Muscle layer of duodenum (tissue), 2 donors: ENCODE data around the gene CPNE5.

ENCODE experiments used
- H3K27ac ChIP-seq: one replicate; pipeline ENCODE4 v1.7.0; 2013; ENCODE audit warnings: mild to moderate bottlenecking, low read length
- H3K27me3 ChIP-seq: one replicate; pipeline ENCODE4 v1.7.0; 2013; ENCODE audit warnings: low read depth, mild to moderate bottlenecking, control low read depth, low read length
- H3K36me3 ChIP-seq, 2 donors: one replicate each; pipeline ENCODE4 v1.7.0; 2013; ENCODE audit warnings: low read length in 2 of 2, control low read depth in 1 of 2, mild to moderate bottlenecking in 1 of 2; ENCODE audit not compliant: insufficient read depth in 2 of 2, control insufficient read depth in 1 of 2
- H3K4me1 ChIP-seq, 2 donors: one replicate each; pipeline ENCODE4 v1.7.0; 2013; ENCODE audit warnings: low read length in 2 of 2, mild to moderate bottlenecking in 2 of 2, control low read depth in 1 of 2, moderate library complexity in 1 of 2; ENCODE audit not compliant: insufficient read depth in 2 of 2, control insufficient read depth in 1 of 2
- H3K4me3 ChIP-seq, 2 donors: one replicate each; pipeline ENCODE4 v1.7.0; 2013; ENCODE audit warnings: low read length in 2 of 2, low read depth in 1 of 2, mild to moderate bottlenecking in 1 of 2
- H3K9me3 ChIP-seq, 2 donors: one replicate each; pipeline ENCODE4 v1.7.0; 2013; ENCODE audit warnings: low read length in 2 of 2, control low read depth in 1 of 2, mild to moderate bottlenecking in 1 of 2; ENCODE audit not compliant: control insufficient read depth in 1 of 2
- donor health status: healthy.

Gene CPNE5

DNA sequence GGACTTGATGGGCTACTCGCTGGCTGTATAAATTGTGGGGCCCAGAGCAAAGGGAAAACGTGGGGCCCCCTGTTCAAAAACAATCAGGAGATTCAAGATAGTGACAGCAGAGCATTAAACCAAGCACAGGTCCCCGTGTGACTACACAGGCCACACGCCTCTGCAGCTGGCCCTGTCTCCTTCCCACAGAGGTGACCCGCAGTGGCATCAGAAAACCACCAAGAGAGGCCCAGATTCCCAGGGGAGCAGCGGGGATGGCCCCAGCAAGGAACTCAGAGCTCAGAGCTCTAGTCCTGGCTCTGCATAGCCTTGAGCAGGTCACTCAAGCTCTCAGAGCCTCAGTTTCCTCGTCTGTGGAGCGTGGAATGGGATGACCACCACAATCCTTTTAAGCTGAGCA lies 57.6 kb downstream of the CPNE5 start:
- no peak overlapping the region for H3K27ac ChIP-seq
- H3K27me3 ChIP-seq: no peaks in the 10 kb centered on the region
- no peaks in the 10 kb centered on the region for H3K36me3 ChIP-seq
- H3K4me1 ChIP-seq: no peaks in the 10 kb centered on the region
- no peaks in the 10 kb centered on the region for H3K9me3 ChIP-seq
- no peak overlapping the region for H3K4me3 ChIP-seq

DNA sequence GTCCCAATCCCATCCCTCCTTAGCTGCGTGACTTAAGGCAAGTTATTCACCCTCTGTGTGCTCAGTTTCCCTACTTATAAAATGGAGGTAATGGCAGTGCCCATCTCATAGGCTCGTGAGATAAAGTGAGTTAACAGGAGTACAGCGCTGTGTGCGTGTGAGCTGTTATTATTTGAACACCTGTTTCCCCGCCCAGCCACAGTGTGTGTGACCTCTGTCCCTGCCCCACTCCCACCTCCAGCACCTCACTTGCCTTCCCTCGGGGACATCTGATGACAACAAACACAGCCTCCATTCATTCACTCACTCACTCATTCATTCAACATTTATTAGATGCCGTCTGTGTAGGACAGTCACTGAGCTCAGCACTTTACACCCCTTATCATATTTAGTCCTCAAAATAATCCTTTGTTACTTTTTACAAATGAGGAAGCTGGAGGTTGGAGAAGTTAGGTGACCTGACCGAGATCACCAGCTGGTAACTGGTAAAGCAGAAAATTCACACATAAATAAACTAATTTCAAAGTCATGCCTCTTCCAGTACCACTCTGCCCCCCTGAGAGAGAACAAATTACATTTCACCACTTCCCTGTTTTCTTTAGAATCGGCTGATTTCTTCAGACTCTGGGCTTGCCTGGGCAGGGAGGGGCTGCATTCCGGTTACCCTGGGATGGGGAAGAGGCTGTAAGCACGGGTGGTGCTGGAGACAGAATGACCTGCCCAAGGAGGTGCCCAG lies 58.6 kb downstream of the CPNE5 start:
- Histone ChIP-seq H3K36me3 (no peaks in the 10 kb centered on the region), H3K27ac (no peak overlapping the region), H3K4me3 (no peak overlapping the region), H3K27me3 (no peaks in the 10 kb centered on the region), H3K9me3 (no peaks in the 10 kb centered on the region), H3K4me1 (no peaks in the 10 kb centered on the region)

DNA sequence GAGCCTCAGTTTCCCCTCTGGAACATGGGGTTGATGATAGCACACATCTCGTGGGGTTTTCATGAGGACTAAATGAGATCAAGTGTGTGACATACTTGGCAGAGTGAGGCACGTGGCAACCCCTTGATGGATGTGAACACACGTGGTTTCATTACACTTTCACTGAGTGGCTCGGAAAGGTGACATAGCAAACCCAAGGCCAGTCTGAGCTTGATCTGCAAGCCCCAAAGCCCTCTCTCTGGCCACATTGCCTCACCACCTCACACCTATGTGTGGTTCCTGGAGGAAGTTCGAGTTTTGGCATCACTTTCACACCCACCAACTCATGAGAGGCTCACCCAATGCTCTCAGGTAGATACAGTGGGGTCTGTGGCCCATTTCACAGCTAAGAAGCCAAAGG lies 60.0 kb downstream of the CPNE5 start:
- H3K4me1 ChIP-seq: no peaks in the 10 kb centered on the region
- no peak overlapping the region for H3K27ac ChIP-seq
- no peaks in the 10 kb centered on the region for H3K9me3 ChIP-seq

DNA sequence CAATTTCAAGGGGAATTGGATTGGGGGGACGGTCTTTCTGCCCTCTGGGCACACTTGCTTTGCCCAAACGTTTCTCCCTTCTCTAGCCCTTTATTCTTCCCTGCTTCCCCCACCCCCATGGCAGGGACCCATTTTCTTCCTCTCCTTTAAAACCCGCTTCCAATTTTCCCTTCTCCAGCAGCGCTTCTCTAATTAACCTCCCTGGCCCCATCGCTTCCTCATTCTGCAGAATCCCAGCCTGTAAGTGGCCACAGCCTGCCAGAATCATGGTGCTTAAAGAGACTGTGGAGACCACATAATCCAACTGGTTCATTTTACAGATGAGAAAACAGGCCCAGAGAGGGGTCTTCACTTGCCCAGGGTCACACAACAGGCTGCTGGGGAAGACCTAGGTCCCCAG lies 61.4 kb downstream of the CPNE5 start:
- Histone ChIP-seq H3K4me1 (no peaks in the 10 kb centered on the region), H3K36me3 (no peaks in the 10 kb centered on the region), H3K9me3 (no peaks in the 10 kb centered on the region)

More for the DNA sequence above, 60.0 kb downstream of the CPNE5 start:
- H3K27me3 ChIP-seq: no peaks in the 10 kb centered on the region
- no peak overlapping the region for H3K4me3 ChIP-seq
- H3K36me3 ChIP-seq: no peaks in the 10 kb centered on the region

DNA sequence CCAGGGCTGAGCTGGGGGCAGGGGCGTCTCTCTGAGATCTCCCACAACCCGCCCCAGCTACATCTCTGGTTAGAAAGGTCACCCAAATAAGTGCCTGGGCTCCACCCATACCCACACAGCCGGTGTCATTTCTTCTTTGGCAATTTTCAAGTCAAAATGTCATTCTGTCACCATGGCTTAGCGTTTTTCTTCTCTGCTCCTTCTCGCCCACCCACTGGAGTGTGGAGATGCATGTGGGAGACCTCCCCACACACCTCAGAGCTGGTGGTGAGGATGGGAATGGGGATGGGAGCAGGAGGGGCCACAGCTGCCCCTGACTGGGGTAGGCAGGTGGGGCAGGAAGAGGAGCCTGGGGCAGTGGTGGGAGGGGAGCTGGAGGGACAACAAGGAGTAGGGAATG lies 63.1 kb downstream of the CPNE5 start:
- H3K9me3 ChIP-seq: no peaks in the 10 kb centered on the region
- no peak overlapping the region for H3K4me3 ChIP-seq
- H3K27me3 ChIP-seq: no peaks in the 10 kb centered on the region
- H3K36me3 ChIP-seq: no peaks in the 10 kb centered on the region
- no peaks in the 10 kb centered on the region for H3K4me1 ChIP-seq
- no peak overlapping the region for H3K27ac ChIP-seq

More for the DNA sequence above, 61.4 kb downstream of the CPNE5 start:
- no peak overlapping the region for H3K27ac ChIP-seq
- H3K4me3 ChIP-seq: no peak overlapping the region
- H3K27me3 ChIP-seq: no peaks in the 10 kb centered on the region

DNA sequence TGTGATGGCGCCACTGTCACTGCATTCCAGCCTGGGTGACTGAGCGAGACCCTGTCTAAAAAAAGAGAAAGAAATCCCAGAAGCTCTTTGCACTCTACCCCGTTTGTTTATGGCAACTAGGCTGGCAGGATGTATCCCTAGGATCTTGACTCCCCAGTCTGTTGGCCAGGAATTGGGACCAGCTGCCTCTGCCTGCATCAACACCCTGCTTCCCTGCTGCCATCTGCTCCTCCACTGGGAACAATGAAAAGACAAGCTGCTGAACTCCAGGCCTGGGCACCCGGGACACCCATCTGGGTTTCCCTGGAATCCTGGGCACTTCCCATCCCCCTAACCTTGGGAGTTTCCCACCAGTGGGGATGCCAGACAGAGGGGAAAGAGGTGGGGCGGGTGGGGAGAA lies 64.9 kb downstream of the CPNE5 start:
- no peak overlapping the region for H3K27ac ChIP-seq
- H3K36me3 ChIP-seq: no peaks in the 10 kb centered on the region
- peaks cover 7 to 8% of the 10 kb centered on the region in 2 donors for H3K4me1 ChIP-seq
- no peaks in the 10 kb centered on the region for H3K27me3 ChIP-seq
- no peaks in the 10 kb centered on the region for H3K9me3 ChIP-seq
- H3K4me3 ChIP-seq: no peak overlapping the region

DNA sequence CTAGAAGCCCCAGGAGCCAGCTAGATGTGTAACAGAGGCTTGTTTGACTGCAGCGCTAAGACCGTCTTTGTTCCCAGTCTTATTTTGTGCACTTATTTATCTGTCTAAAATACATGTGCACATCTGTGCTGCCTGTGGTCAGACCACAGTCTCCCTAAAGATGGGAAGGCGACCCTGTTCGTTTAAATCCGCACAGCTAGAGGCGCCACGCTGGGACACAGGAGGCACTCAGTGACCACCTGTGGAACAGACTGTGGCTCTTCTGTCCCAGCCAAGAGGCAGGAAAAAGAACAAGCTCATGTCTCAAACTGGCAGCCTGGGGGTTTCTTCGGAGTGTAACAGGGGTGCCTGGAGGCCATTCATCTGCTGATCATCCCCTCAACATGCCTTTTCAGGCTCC lies 66.8 kb downstream of the CPNE5 start:
- Histone ChIP-seq H3K4me1 (peaks cover 8 to 17% of the 10 kb centered on the region in 2 donors), H3K27ac (no peak overlapping the region)

DNA sequence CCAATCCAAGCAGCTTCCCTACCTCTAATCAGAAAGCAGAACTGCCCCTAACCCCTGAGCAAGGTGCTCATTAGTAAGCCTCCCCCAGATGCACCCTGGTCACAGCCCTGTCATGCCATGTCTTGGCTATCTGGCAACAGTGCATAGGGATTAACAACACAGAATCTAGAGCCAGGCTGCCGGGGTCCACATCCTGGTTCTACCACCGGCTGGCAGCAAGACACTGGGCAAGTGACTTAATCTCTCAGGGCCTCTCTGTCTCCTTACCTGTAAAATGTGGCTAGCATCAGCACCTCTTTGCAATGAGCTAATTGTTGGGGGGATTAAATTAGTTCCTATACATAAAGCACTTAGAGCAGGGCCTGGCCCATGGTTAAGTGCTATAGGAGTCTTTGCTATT lies 68.1 kb downstream of the CPNE5 start:
- H3K27me3 ChIP-seq: no peaks in the 10 kb centered on the region
- H3K36me3 ChIP-seq: no peaks in the 10 kb centered on the region
- H3K27ac ChIP-seq: no peak overlapping the region
- peaks cover 8 to 22% of the 10 kb centered on the region in 2 donors for H3K4me1 ChIP-seq
- no peaks in the 10 kb centered on the region for H3K9me3 ChIP-seq
- H3K4me3 ChIP-seq: no peak overlapping the region

More for the DNA sequence above, 66.8 kb downstream of the CPNE5 start:
- Histone ChIP-seq H3K4me3 (no peak overlapping the region), H3K27me3 (no peaks in the 10 kb centered on the region), H3K36me3 (no peaks in the 10 kb centered on the region), H3K9me3 (no peaks in the 10 kb centered on the region)

DNA sequence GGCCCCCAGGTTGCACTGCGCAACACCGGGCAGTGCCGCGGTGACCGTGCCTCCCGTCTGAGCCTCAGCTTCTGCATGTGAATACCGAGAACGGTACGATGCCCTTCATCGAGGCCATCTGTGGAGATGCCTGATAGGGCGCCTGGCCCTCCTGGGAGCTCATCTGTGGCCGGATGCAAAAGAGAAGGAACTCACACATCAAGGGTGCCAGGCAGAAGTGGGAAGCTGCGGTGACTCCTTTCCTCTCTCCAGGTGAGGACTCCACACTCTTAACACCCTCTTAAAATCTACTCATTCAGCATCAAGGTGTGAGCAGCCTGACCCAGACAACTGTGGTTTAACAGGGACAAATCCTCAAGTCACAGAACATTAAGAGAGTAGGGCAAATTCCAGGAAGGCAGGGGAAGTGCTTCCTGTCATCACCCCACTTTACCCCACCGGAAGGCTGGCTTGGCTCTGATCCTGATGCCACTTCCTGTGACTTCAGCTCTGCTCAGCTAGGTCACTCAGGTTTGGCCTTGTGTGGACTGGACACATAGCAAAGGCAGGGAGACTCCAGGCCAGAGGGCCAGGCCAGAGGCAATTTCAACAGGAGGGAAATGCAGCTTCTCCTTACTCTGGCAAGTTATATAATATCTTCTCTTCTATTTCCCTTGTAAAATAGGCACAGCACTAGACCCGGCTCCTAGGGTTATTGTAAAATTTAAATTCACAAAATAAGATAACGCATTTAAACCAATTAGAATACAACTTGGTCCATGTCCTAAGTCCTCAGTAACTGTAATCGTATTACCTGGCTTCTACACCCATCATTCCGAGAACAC lies 69.4 kb downstream of the CPNE5 start:
- peaks cover 8 to 34% of the 10 kb centered on the region in 2 donors for H3K4me1 ChIP-seq

DNA sequence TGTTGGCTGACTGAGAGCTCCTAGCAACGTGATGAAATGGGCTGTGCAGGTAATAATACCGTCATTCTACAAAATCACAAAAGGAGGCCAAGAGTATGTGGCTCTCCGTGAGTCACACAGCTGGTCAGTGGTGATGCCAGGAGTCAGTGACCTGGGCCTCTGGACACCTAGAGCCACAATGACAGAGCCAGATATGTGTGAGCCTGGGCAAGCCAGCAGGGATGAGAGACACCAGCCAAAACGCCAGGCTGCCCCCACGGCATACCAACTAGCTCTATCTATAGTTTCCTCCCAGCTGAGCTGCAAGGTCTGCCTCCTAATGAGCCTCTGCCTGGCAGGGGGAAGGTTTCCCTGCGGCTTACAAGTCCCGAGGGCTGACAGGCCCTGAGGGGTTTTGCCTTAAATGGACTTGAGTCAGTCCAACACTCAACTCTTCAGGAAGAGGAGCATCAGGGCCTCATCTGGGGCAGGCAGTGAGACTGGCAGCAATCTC lies 70.0 kb downstream of the CPNE5 start:
- H3K9me3 ChIP-seq: no peaks in the 10 kb centered on the region
- H3K4me1 ChIP-seq: peaks cover 8 to 34% of the 10 kb centered on the region in 2 donors
- no peak overlapping the region for H3K27ac ChIP-seq
- H3K4me3 ChIP-seq: no peak overlapping the region
- H3K36me3 ChIP-seq: no peaks in the 10 kb centered on the region
- H3K27me3 ChIP-seq: no peaks in the 10 kb centered on the region

More for the DNA sequence above, 69.4 kb downstream of the CPNE5 start:
- Histone ChIP-seq H3K27me3 (no peaks in the 10 kb centered on the region), H3K27ac (no peak overlapping the region), H3K9me3 (no peaks in the 10 kb centered on the region), H3K4me3 (no peak overlapping the region), H3K36me3 (no peaks in the 10 kb centered on the region)

DNA sequence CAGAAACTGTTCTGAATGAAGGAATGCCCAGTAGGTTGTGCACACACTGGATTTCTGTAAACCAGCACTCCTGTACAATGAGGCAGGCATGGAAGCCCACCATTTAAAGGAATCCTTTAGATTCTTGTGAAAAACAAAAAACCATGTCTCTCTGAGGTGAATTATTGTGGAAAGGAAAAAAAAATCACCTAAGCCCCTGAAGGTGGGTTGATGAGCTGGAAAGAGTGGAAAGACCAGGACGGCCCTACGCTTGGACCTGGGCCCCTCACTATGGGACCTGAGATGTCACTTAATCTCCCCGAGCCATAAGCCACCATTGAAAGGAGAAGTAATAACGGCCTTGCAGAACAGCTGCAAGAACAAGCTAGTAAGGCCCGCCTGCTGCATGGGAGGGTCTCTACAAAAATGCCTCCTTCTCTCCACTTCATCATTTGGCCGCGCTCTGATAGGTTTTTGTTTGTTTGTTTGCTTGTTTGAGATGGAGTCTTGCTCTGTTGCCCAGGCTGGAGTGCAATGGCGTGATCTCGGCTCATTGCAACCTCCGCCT lies 72.8 kb downstream of the CPNE5 start:
- Histone ChIP-seq H3K27me3 (no peaks in the 10 kb centered on the region), H3K4me1 (peaks cover 8 to 34% of the 10 kb centered on the region in 2 donors), H3K36me3 (no peaks in the 10 kb centered on the region), H3K9me3 (no peaks in the 10 kb centered on the region), H3K27ac (no peak overlapping the region), H3K4me3 (no peak overlapping the region)
